T-cell (primary cell): ENCODE data around the gene PRMT3. TPM values are rescaled to one million over a fixed set of nuclear protein-coding genes. Genes with fewer than 3 reads are reported as not detected.
"Not testable (repeated sequence)": the region's sequence is repeated elsewhere in the genome, so short reads cannot be mapped to it uniquely, and the experiment has no call there.

ENCODE experiments used
- ATAC-seq, 4 experiments: fragments of 200-7000 bp in 3 of 4; fragments of 150-1000 bp in 1 of 4; cut with Tn5 transposase; replicated peaks in 1 of 4; 1 replicate in 3 of 4; 2 replicates in 1 of 4; pipeline ENCODE4 v1.10.0; 2021; ENCODE audit warnings: moderate library complexity in 3 of 4, mild to moderate bottlenecking in 2 of 4, moderate number of reproducible peaks in 1 of 4
- CTCF ChIA-PET, 2 donors: fragments of 300-600 bp; sonication (Branson Sonifier 250); formaldehyde crosslinking; loops; one replicate each; lab custom pipeline; 2022; ENCODE audit warnings: antibody characterized with exemption in 2 of 2; lab: Charles Lee
- POLR2A ChIA-PET, 2 donors: fragments of 300-600 bp; sonication (Branson Sonifier 250); formaldehyde crosslinking; loops; one replicate each; lab custom pipeline; 2022; ENCODE audit warnings: antibody characterized with exemption in 2 of 2; lab: Charles Lee
- DNase-seq, 35 experiments: peaks; one replicate each; pipeline versions ENCODE4 v3.0.0 to v3.0.0-alpha.2; 2013 to 2023
- H3K27ac ChIP-seq: one replicate; pipeline ENCODE4 v1.5.1; 2013; ENCODE audit warnings: low read length
- H3K27me3 ChIP-seq, 2 experiments: replicated peaks in 1 of 2; 1 replicate in 1 of 2; 2 replicates in 1 of 2; pipeline versions ENCODE4 v1.6.1 to v1.7.0; 2013; ENCODE audit warnings: low read length in 1 of 2, mixed read lengths in 1 of 2; ENCODE audit not compliant: control insufficient read depth in 2 of 2, insufficient read depth in 2 of 2; ENCODE audit errors: extremely low read depth in 1 of 2
- H3K36me3 ChIP-seq, 2 donors: 1 replicate in 1 of 2; 2 replicates in 1 of 2; pipeline versions ENCODE4 v1.6.1 to v1.7.0; 2013; ENCODE audit warnings: low read length in 1 of 2; ENCODE audit not compliant: control insufficient read depth in 2 of 2, insufficient read depth in 1 of 2; ENCODE audit errors: extremely low read depth in 1 of 2
- H3K4me1 ChIP-seq, 2 experiments: 1 replicate in 1 of 2; 2 replicates in 1 of 2; pipeline versions ENCODE4 v1.6.1 to v1.7.0; 2013; ENCODE audit warnings: low read length in 2 of 2, mixed read lengths in 1 of 2; ENCODE audit not compliant: insufficient read depth in 2 of 2, control insufficient read depth in 1 of 2; ENCODE audit errors: extremely low read depth in 1 of 2
- H3K4me3 ChIP-seq, 2 donors: 1 replicate in 1 of 2; 2 replicates in 1 of 2; pipeline versions ENCODE4 v1.5.1 to v1.7.0; 2013; ENCODE audit warnings: mild to moderate bottlenecking in 2 of 2, low read length in 1 of 2, moderate library complexity in 1 of 2; ENCODE audit not compliant: control insufficient read depth in 1 of 2; ENCODE audit errors: extremely low read depth in 1 of 2
- H3K9me3 ChIP-seq: 2 replicates; pipeline ENCODE4 v1.7.0; 2013
- H3K27ac Mint-ChIP-seq, 2 donors: one replicate each; pipeline ENCODE4 v1.8.0; 2020 to 2021; ENCODE audit warnings: mild to moderate bottlenecking in 2 of 2, mixed read lengths in 2 of 2
- H3K27me3 Mint-ChIP-seq, 2 donors: one replicate each; pipeline ENCODE4 v1.8.0; 2021 to 2022; ENCODE audit warnings: mixed read lengths in 2 of 2
- H3K36me3 Mint-ChIP-seq: one replicate; pipeline ENCODE4 v1.8.0; 2021; ENCODE audit warnings: mixed read lengths
- H3K4me1 Mint-ChIP-seq, 3 donors: one replicate each; pipeline ENCODE4 v1.8.0; 2020 to 2022; ENCODE audit warnings: mixed read lengths in 3 of 3, mild to moderate bottlenecking in 1 of 3
- H3K4me3 Mint-ChIP-seq, 3 donors: one replicate each; pipeline ENCODE4 v1.8.0; 2020 to 2022; ENCODE audit warnings: mild to moderate bottlenecking in 3 of 3, mixed read lengths in 3 of 3, moderate library complexity in 3 of 3
- H3K9me3 Mint-ChIP-seq, 3 donors: one replicate each; pipeline ENCODE4 v1.8.0; 2020 to 2022; ENCODE audit warnings: mixed read lengths in 3 of 3
- WGBS: methylation state at CpG from one replicate; pipeline ENCODE4 v1.1.5; 2013; ENCODE audit warnings: missing lambda C conversion rate; ENCODE audit not compliant: insufficient coverage; 5-methylcytosine and 5-hydroxymethylcytosine counted together
- total RNA-seq, 35 experiments: library from RNA in 6 of 35; stranded (reverse) in 6 of 35; fragments of 120-200 nt in 1 of 35; gene quantifications; one replicate each; pipeline versions ENCODE4 v1.2.1 to v1.2.4 and lab custom pipeline; 2013 to 2026

The PRMT3 gene
- total RNA-seq, 5 donors from 2014 or later (not counting 1 experiment from before 2014, with no cell fraction given), result 12.9 to 19.5 (median 17.2) TPM

DNA sequence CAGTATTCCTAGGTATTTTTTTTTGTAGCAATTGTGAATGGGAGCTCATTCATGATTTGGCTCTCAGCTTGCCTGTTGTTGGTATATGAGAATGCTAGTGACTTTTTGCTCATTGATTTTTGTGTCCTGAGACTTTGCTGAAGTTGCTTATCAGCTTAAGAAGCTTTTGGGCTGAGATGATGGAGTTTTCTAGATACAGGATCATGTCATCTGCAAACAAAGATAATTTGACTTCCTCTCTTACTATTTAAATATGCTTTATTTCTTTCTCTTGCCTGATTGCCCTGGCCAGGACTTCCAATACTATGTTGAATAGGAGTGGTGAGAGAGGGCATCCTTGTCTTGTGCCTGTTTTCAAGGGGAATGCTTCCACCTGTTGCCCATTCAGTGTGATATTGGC, 84.4 kb downstream of the PRMT3 start:
- ATAC-seq, result not testable (repeated sequence)

DNA sequence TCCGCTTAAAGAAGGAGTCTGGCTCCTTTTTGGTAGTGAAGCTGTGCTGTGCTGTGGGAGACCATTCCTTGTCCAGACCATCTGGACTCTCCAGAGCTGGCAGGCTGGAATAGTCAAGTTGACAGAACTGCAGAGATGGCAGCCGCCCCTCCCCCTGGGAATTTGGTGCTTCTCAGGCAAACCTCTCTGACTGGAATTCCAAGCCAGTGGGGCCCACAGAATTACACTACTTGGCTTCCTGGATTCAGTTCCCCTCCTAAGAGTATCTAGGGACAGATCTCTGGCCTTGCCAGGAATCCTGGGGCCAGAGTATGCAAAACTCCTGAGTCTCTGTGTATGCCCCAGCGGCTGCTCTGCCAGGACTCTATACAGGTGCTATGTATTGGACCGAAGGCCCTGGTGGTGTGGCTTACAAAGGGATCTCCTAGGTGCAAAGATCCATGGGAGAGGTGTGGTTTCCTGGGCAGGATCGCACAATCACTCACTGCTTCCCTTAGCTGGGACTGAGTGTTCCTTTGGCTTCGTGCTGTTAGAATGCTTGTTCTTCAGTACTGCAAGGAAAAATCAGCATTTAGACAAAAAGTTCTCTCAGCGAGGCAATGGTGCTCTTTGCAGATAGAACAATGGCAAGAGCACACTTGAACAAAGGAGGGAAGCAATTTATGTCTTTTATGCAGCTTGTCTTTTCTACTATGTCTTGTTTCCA, 86.8 kb downstream of the PRMT3 start:
- H3K27ac ChIP-seq, result no peak overlapping the region
- WGBS, result 100% methylated on average over 5 of the region's 7 CpGs
- Mint-ChIP-seq H3K27me3 (no peaks in the 10 kb centered on the region), H3K4me1 (peaks cover 12 to 25% (median 24%) of the 10 kb centered on the region in 3 donors), H3K36me3 (peaks cover 54% of the 10 kb centered on the region), H3K9me3 (peaks cover 0 to 4% (median 0%) of the 10 kb centered on the region in 3 donors), H3K27ac (no peak overlapping the region), H3K4me3 (no peak overlapping the region)
- H3K9me3 ChIP-seq, result no peaks in the 10 kb centered on the region
- DNase-seq (no peak), ATAC-seq (no peak)
- H3K36me3 ChIP-seq, result peaks cover 7 to 11% of the 10 kb centered on the region in 2 donors
- POLR2A ChIA-PET, result interaction anchor here in 1 of 2 donors (0.6 kb wide), 1 partner anchor 837 kb away, joined by 3 read pairs; no protein-coding TSS in a partner anchor
- peaks cover 4 to 9% of the 10 kb centered on the region in 2 experiments for H3K4me1 ChIP-seq
- CTCF ChIA-PET, result no interaction called here
- no peaks in the 10 kb centered on the region for H3K27me3 ChIP-seq
- no peak overlapping the region for H3K4me3 ChIP-seq

More for the DNA sequence above, 84.4 kb downstream of the PRMT3 start:
- DNase-seq, H3K27ac Mint-ChIP-seq, CTCF ChIA-PET, H3K9me3 ChIP-seq, H3K27me3 ChIP-seq, POLR2A ChIA-PET, H3K4me3 ChIP-seq, H3K4me1 ChIP-seq, H3K27ac ChIP-seq, H3K9me3 Mint-ChIP-seq, H3K27me3 Mint-ChIP-seq, H3K4me3 Mint-ChIP-seq: not testable (repeated sequence)
- peaks cover 7 to 14% of the 10 kb centered on the region in 2 donors for H3K36me3 ChIP-seq
- H3K36me3 Mint-ChIP-seq, result peaks cover 61% of the 10 kb centered on the region
- H3K4me1 Mint-ChIP-seq, result peaks cover 12 to 19% (median 13%) of the 10 kb centered on the region in 3 donors

DNA sequence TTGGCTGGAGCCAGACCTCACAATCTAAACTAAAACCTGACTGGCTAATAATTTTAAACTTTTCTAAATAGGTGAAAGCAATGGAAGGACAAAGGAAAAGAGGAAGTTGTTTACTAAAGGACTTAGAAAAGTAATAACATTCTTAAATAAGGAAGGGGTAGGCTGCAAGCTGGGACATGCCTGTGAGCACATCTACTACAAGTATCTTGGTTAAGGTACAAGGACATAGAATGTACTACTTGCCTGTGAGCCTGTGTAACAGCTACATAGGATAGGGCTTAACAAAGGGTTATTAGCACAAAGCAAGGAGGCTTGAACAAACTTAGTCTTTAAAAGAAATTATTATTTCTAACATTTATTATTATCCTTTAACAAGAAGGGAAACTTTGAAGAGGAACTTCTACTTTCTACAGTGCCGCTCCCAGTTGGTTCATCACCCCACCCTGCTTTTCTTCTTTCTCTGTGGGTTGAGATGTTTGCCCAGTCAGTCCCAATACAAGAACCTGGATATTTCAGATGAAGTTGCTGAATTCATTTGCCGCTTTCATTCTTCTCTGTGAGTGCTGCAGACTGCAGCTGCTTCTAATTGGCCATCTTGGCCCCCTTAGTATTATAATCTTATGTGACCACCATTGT, 87.5 kb downstream of the PRMT3 start:
- Mint-ChIP-seq H3K27me3 (no peaks in the 10 kb centered on the region), H3K9me3 (peaks cover 0 to 4% (median 0%) of the 10 kb centered on the region in 3 donors), H3K27ac (no peak overlapping the region), H3K4me1 (peaks cover 12 to 25% (median 24%) of the 10 kb centered on the region in 3 donors), H3K36me3 (peaks cover 56% of the 10 kb centered on the region), H3K4me3 (no peak overlapping the region)
- peaks cover 5 to 10% of the 10 kb centered on the region in 2 donors for H3K36me3 ChIP-seq
- no peak overlapping the region for H3K4me3 ChIP-seq
- ChIA-PET CTCF (interaction anchor here in 1 of 2 donors (0.7 kb wide), 1 partner anchor 61 kb away, joined by 3 read pairs; no protein-coding TSS in a partner anchor), POLR2A (no interaction called here)
- H3K27ac ChIP-seq, result no peak overlapping the region
- ATAC-seq (no peak), DNase-seq (no peak)
- H3K4me1 ChIP-seq, result peaks cover 4 to 9% of the 10 kb centered on the region in 2 experiments
- 100% methylated on average over 1 of the region's 2 CpGs for WGBS
- H3K27me3 ChIP-seq, result no peaks in the 10 kb centered on the region
- H3K9me3 ChIP-seq, result no peaks in the 10 kb centered on the region

DNA sequence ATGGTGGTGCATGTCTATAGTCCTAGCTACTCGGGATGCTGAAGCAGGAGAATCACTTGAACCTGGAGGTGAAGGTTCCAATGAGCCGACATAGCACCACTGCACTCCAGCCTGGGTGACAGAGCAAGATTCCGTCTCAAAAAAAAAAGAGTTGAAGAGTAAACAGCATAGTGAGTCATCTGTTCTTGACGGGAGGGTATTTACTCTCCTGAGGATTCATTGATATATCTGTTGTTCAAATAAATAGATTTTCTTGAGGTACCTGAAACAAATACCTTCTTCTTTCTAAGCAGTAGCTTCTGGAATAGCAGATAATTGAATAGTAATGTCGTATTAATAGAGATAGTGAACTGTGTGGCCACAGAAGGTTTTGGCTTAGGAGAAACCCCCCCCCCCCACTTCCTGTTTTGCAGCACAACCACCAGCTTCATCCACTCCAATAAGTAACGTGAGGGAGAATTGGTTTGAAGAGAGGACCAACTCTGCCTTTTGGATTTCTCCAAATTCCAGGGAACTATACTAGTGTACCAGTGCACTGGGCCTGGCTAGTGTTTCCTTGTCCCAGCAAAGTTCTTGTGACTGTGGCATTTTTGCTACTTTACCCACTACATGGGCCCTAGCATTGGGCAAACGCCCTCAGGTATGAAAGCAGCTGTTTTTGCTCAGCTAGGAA, 90.0 kb downstream of the PRMT3 start:
- Histone ChIP-seq H3K27me3 (no peaks in the 10 kb centered on the region), H3K36me3 (peaks cover 0 to 6% of the 10 kb centered on the region in 2 donors), H3K4me1 (peaks cover 4 to 9% of the 10 kb centered on the region in 2 experiments), H3K9me3 (no peaks in the 10 kb centered on the region), H3K27ac (no peak overlapping the region), H3K4me3 (no peak overlapping the region)
- Mint-ChIP-seq H3K9me3 (no peaks in the 10 kb centered on the region), H3K27ac (peak overlapping the region in 1 of 2 donors; percentile 64), H3K36me3 (peaks cover 48% of the 10 kb centered on the region), H3K4me3 (no peak overlapping the region), H3K27me3 (no peaks in the 10 kb centered on the region), H3K4me1 (peaks cover 0 to 19% (median 18%) of the 10 kb centered on the region in 3 donors)
- ChIA-PET CTCF (no interaction called here), POLR2A (interaction anchor here in 1 of 2 donors (0.6 kb wide), 1 partner anchor 1843 kb away, joined by 3 read pairs; no protein-coding TSS in a partner anchor)
- ATAC-seq (no peak), DNase-seq (no peak)
- 100% methylated on average over 1 of the region's 7 CpGs for WGBS

DNA sequence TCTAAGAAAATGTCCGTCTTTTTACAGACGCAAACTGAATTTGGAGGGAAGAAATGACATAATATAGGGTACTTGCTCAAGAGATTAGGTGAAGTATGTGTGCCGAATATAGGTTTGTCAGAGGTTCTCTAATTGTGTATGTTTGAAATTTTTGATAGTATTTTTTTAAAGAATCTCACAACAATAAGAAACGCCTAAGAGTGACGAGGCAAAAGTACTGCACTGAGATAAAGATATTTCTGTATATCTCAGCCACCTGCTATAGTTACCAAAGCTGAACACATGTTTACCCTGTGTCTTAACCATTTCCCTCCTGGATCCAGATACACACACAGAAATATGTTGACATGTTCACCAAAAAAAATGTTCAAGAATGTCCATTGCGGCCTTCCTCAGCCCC, 92.0 kb downstream of the PRMT3 start:
- Mint-ChIP-seq H3K27ac (no peak overlapping the region), H3K4me3 (no peak overlapping the region), H3K9me3 (peaks cover 0 to 4% (median 0%) of the 10 kb centered on the region in 3 donors), H3K27me3 (no peaks in the 10 kb centered on the region), H3K4me1 (peaks cover 0 to 17% (median 14%) of the 10 kb centered on the region in 3 donors), H3K36me3 (peaks cover 56% of the 10 kb centered on the region)
- ATAC-seq (no peak), DNase-seq (no peak)
- CTCF ChIA-PET, result no interaction called here
- Histone ChIP-seq H3K27ac (no peak overlapping the region), H3K9me3 (peaks cover 2% of the 10 kb centered on the region), H3K4me3 (no peak overlapping the region), H3K27me3 (no peaks in the 10 kb centered on the region), H3K4me1 (peaks cover 4 to 9% of the 10 kb centered on the region in 2 experiments), H3K36me3 (peaks cover 0 to 6% of the 10 kb centered on the region in 2 donors)
- no CpG with 5 or more reads among the region's 6 CpGs for WGBS
- POLR2A ChIA-PET, result no interaction called here

DNA sequence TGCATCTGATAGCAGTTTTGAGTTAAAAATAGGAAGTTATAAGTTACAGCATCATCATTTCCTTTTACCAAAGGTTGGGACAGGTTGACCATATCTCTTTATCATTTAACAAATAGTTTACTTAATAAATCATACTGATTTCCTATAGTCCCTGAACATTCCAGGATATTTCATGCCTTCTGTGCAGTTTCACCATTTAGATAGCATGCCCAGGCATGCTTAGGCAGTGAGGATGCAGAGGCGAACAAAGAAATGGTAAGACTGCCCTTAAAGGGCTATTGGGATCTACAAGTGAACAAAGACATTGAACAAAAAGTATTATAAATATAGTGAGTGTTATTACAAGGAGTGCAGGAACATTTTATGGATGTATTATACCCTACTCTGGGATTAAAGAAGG, 96.4 kb downstream of the PRMT3 start:
- DNase-seq (no peak), ATAC-seq (no peak)
- Mint-ChIP-seq H3K27me3 (no peaks in the 10 kb centered on the region), H3K27ac (no peak overlapping the region), H3K36me3 (peaks cover 59% of the 10 kb centered on the region), H3K4me1 (peaks cover 0 to 6% (median 0%) of the 10 kb centered on the region in 3 donors), H3K4me3 (no peak overlapping the region), H3K9me3 (peaks cover 0 to 6% (median 0%) of the 10 kb centered on the region in 3 donors)
- Histone ChIP-seq H3K4me1 (no peaks in the 10 kb centered on the region), H3K27ac (no peak overlapping the region), H3K27me3 (no peaks in the 10 kb centered on the region), H3K36me3 (no peaks in the 10 kb centered on the region), H3K9me3 (peaks cover 2% of the 10 kb centered on the region), H3K4me3 (no peak overlapping the region)
- CTCF ChIA-PET, result no interaction called here
- WGBS, result 100% methylated on average over 1 of the region's 1 CpG
- POLR2A ChIA-PET, result interaction anchor here in 1 of 2 donors (0.7 kb wide), 1 partner anchor 398 kb away, joined by 3 read pairs; no protein-coding TSS in a partner anchor
